Pancreas (tissue), 10 donors: ENCODE data around the gene CLEC2D. TPM values are rescaled to one million over a fixed set of nuclear protein-coding genes. Genes with fewer than 3 reads are reported as not detected.
A peak's percentile ranks its signal among the peaks of the same experiment; 100 is the strongest.

Experiments used
- ATAC-seq, 4 donors: fragments of 200-7000 bp; cut with Tn5 transposase; one replicate each; pipeline versions ENCODE4 v1.8.0 to v1.9.1; 2020; ENCODE audit warnings: mild to moderate bottlenecking in 4 of 4, moderate library complexity in 4 of 4
- DNase-seq, 6 donors: peaks; one replicate each; pipeline ENCODE4 v3.0.0-alpha.2; 2020
- FAIRE-seq: peaks from 2 replicates; lab custom pipeline; 2012; peaks lifted over from hg19 to GRCh38; lab: Jason Lieb, UNC
- H3K27ac ChIP-seq, 4 donors: fragments of 200-600 bp; sonication (generic); 1 replicate in 3 of 4; 2 replicates in 1 of 4; pipeline versions ENCODE4 v1.5.0 to v1.8.0; 2020
- H3K27me3 ChIP-seq, 4 donors: fragments of 200-600 bp; one replicate each; pipeline ENCODE4 v1.8.0; 2021
- H3K36me3 ChIP-seq, 3 donors: fragments of 200-600 bp; sonication (generic) in 1 of 3; one replicate each; pipeline versions ENCODE4 v1.5.0 to v1.8.0; 2020 to 2021
- H3K4me1 ChIP-seq, 3 donors: fragments of 200-600 bp; one replicate each; pipeline ENCODE4 v1.8.0; 2021
- H3K4me3 ChIP-seq, 4 donors: fragments of 200-600 bp; sonication (generic) in 2 of 4; one replicate each; pipeline versions ENCODE4 v1.5.0 to v1.8.0; 2020 to 2021
- H3K9me3 ChIP-seq, 4 donors: fragments of 200-600 bp; one replicate each; pipeline ENCODE4 v1.8.0; 2021
- WGBS, 2 donors: extraction: QIAGEN DNeasy Blood & Tissue Kit; methylation state at CpG; one replicate each; pipeline ENCODE4 v1.1.7; 2013; 5-methylcytosine and 5-hydroxymethylcytosine counted together
- intact Hi-C, 3 donors: fragments of 100-400 bp; cut with DNase I; formaldehyde crosslinking; loops; one replicate each; pipeline versions ENCODE4 v1.11.1 to v1.14.2; 2022
- polyA plus RNA-seq, 2 donors: library from polyadenylated mRNA; stranded (reverse); fragments of 200-250 nt; gene quantifications; one replicate each; pipeline ENCODE4 v1.2.3, GENCODE V29; 2013
- total RNA-seq, 6 donors: library from RNA; stranded (reverse); fragmentation: NEBNext Ultra II Directional in 4 of 6; extraction: Animal tissue kit (Norgen Biotek cat#: 25700) in 4 of 6; gene quantifications; one replicate each; pipeline versions ENCODE4 v1.2.1 to v1.2.4, GENCODE V29; 2021 to 2023
- TF ChIP-seq, protein P1 (sequence below), 4 donors: fragments of 200-600 bp; sonication (generic) in 3 of 4; IDR thresholded peaks; one replicate each; pipeline versions ENCODE4 v1.5.0 to v1.8.0; 2021; ENCODE audit warnings: antibody characterized with exemption in 4 of 4
- donor health status: healthy with polysubstance abuse.
- donor health status: DM: no; HTN: no; CAD: no; lungs with moderate emphysema.
- donor health status: DM: no; HTN: no; CAD: no.
- donor health status: control.
- donor health status: control.
- donor health status: Bipolar disorder and iron deficiency.
- donor health status: DM: yes; HTN: yes; CAD: no.
- donor health status: DM: no; HTN: no; CAD: no.
- donor health status: DM: no; HTN: no; CAD: no.
- donor health status: DM: yes; HTN: yes; CAD: no.

Gene CLEC2D
- total and polyA plus RNA-seq, 8 donors = 1.1 to 5.7 (median 2.8) TPM

DNA sequence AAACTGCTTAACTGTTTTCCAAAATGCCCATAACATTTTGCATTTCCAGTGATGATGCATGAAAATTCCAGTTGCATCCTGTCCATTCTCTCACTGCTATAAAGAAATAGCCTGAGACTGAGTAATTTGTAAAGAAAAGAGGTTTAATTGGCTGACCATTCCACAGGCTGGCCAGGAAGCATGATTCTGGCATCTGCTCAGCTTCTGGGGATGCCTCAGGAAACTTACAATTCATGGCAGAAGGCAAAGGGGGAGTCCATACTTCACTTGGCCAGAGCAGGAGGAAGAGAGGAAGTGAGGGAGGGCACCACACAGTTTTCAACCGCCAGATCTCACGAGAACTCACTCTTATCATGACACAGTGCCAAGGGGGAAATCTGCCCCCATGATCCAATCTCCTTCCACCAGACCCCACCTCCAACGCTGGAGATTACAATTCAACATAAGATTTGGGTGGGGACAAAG is 18.2 kb upstream of the CLEC2D start:
- Histone ChIP-seq H3K27ac (peak overlapping the region in 2 of 4 donors; percentile 89 to 90), H3K27me3 (no peaks in the 10 kb centered on the region), H3K9me3 (no peaks in the 10 kb centered on the region), H3K4me1 (peaks cover 0 to 4% (median 0%) of the 10 kb centered on the region in 3 donors), H3K4me3 (no peak overlapping the region), H3K36me3 (no peaks in the 10 kb centered on the region)
- WGBS, 2 donors = 81 to 87% methylated on average over 3 of the region's 3 CpGs
- intact Hi-C loops = no loop called here
- DNase-seq (no peak), ATAC-seq (no peak), FAIRE-seq (no peak)
- TF ChIP-seq, protein P1, sequence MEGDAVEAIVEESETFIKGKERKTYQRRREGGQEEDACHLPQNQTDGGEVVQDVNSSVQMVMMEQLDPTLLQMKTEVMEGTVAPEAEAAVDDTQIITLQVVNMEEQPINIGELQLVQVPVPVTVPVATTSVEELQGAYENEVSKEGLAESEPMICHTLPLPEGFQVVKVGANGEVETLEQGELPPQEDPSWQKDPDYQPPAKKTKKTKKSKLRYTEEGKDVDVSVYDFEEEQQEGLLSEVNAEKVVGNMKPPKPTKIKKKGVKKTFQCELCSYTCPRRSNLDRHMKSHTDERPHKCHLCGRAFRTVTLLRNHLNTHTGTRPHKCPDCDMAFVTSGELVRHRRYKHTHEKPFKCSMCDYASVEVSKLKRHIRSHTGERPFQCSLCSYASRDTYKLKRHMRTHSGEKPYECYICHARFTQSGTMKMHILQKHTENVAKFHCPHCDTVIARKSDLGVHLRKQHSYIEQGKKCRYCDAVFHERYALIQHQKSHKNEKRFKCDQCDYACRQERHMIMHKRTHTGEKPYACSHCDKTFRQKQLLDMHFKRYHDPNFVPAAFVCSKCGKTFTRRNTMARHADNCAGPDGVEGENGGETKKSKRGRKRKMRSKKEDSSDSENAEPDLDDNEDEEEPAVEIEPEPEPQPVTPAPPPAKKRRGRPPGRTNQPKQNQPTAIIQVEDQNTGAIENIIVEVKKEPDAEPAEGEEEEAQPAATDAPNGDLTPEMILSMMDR (IDR thresholded peaks at IDR 0.05) = no peak

DNA sequence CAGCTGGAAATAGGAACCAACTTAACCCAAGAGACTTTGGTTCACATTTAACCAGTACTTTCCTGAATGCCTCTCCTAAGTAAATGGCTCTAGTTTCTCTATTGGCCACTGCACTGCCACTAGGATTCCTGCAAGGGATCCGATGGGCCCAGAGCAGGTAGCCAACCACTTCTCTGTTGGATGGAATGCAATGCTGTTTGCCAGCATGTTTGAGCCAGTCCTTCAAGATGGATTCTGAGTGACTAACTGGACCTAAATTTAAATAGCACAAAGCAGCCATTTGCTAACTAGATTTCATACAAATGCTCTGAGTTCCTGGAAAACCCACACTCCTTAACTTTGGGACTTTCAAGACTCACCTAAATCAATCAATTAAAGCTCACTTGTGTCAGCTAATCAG is 9.5 kb upstream of the CLEC2D start:
- ATAC-seq = no peak

GRCh38 chr12:9661720-9662119 is 7.8 kb upstream of the CLEC2D start:
- FAIRE-seq (no peak), ATAC-seq (no peak), DNase-seq (no peak)
- no peaks in the 10 kb centered on the region for H3K4me1 ChIP-seq
- no peaks in the 10 kb centered on the region for H3K9me3 ChIP-seq
- no peak overlapping the region for H3K27ac ChIP-seq
- TF ChIP-seq, protein P1 (IDR thresholded peaks at IDR 0.05) = no peak
- H3K27me3 ChIP-seq = no peaks in the 10 kb centered on the region
- H3K4me3 ChIP-seq = no peak overlapping the region
- WGBS, 2 donors = 92 to 96% methylated on average over 2 of the region's 2 CpGs
- intact Hi-C loops = no loop called here
- H3K36me3 ChIP-seq = peaks cover 0 to 4% (median 0%) of the 10 kb centered on the region in 3 donors

More for the DNA sequence above, 9.5 kb upstream of the CLEC2D start:
- DNase-seq = no peak
- WGBS, 2 donors = 43 to 98% methylated on average over 1 of the region's 1 CpG
- H3K27me3 ChIP-seq = no peaks in the 10 kb centered on the region
- intact Hi-C loops = no loop called here
- FAIRE-seq = no peak
- TF ChIP-seq, protein P1 (IDR thresholded peaks at IDR 0.05) = no peak
- H3K4me1 ChIP-seq = no peaks in the 10 kb centered on the region
- no peaks in the 10 kb centered on the region for H3K9me3 ChIP-seq
- no peak overlapping the region for H3K4me3 ChIP-seq
- peaks cover 0 to 4% (median 0%) of the 10 kb centered on the region in 3 donors for H3K36me3 ChIP-seq
- no peak overlapping the region for H3K27ac ChIP-seq

DNA sequence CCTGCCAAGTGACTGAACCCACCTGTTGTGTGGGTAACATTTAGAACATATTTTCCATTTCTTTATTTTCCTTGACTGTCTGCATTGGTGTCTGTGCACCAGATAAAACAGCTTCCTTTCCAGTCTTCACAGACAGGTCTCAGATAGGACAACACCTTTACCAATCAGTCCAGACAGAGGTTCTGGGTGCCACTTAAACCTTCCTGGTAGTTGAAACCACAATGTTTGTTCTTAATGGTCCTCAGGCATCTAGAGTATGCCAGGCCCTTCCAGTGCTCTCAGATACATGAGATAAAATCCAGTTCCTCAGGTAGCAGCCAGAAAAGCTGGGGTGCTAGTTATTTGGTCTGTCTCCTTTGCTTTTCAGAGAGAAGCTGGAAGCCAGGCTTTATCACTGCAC is 7.0 kb upstream of the CLEC2D start:
- Histone ChIP-seq H3K27me3 (no peaks in the 10 kb centered on the region), H3K36me3 (peaks cover 0 to 4% (median 0%) of the 10 kb centered on the region in 3 donors), H3K4me1 (no peaks in the 10 kb centered on the region), H3K9me3 (no peaks in the 10 kb centered on the region), H3K4me3 (no peak overlapping the region), H3K27ac (no peak overlapping the region)
- no peak for DNase-seq
- intact Hi-C loops = no loop called here
- no peak for FAIRE-seq
- ATAC-seq = no peak
- TF ChIP-seq, protein P1 (IDR thresholded peaks at IDR 0.05) = no peak

DNA sequence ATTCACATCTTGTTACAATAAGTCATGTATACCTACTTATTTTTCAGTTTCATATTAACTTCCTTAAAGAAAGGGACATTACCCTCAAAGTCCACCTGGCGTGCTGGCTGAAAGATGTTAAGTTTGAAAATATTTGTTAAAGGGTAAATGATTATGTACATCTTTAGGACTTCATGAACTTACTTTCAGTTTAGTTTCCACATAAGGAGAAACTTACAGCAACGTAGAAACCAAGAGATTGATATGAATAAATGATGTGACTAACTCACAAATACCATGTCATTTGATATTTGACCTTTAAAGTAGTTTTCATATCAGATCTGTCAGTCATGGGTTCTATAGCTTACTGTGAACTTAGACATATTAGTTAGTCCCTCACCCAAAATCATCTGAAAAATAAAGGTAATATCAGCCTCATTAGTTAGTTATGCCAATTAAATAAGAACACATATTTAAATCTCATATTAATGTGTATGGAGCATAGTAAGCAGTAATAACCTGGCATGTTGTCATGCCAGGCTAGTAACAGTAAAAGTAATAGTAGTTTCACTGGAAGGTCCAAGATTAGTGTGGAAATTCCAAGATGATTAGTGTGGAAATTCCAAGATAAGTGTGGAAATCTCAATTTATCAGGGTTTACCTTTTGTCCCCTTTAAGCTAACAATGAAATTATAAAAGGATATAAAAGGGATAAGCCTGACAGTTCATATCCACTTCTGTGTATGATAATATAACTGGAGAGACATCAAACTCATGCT is 1.9 kb upstream of the CLEC2D start:
- Histone ChIP-seq H3K4me3 (no peak overlapping the region), H3K4me1 (no peaks in the 10 kb centered on the region), H3K27ac (no peak overlapping the region), H3K9me3 (no peaks in the 10 kb centered on the region), H3K27me3 (no peaks in the 10 kb centered on the region), H3K36me3 (no peaks in the 10 kb centered on the region)
- intact Hi-C loops = no loop called here
- 74 to 75% methylated on average over 2 of the region's 2 CpGs for WGBS, 2 donors
- no peak for FAIRE-seq
- ATAC-seq = no peak
- TF ChIP-seq, protein P1 (IDR thresholded peaks at IDR 0.05) = no peak
- DNase-seq = no peak
